HG03097 (cell line): Measurements from ENCODE around the gene FIBCD1.

Source experiments
- ATAC-seq: cut with Tn5 transposase; IDR thresholded peaks from one replicate; pipeline ENCODE4 v1.9.1; 2021; ENCODE audit not compliant: unreplicated experiment, low FRiP score

The FIBCD1 gene

GRCh38 chr9:130938184-130938651 is 829 bp downstream of the FIBCD1 start:
- ATAC-seq, result no peak

- ATAC-seq, result no peak
These were observed 1.6 kb downstream of the FIBCD1 start for GRCh38 chr9:130937146-130938076.

DNA sequence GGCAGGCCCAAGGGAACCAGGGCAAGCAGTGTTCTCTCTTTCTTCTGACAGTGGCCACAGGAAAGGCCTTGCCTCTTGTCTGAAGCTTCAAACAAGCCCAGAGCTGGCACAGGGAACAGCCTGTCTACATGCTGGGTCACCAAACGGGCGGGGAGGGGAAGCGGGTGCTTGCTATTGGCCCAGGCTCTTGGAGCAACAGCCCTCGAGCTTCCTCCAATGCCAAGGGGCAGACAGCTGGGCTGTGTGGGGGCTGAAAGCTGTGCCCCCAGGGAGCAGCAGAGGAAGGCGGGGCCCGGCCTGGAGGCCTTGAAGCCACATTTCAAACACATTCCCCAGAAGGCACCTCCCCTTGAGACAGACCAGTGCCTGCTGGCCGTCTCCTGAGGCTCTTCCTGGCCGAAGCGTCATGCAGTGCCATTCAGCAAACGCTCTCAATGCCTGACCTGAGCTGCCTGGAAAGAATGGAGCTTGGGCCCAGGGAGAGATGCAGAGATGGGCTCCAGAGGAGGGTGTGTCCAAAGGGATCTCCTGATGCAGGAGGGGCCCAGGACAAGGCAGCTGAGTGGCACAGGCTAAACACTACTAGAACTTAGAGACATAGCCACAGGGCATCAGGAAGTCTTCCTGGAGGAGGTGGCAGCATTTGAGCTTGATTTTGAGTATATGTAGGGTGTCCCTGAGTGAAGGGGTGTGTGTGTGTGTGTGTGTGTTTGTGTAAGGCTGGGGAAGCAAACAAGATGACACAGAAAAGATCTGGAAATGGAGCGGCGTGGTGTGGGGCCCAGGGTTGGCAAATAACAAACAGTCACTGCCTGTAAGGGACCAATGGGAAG is 2.5 kb downstream of the FIBCD1 start:
- ATAC-seq, result no peak

DNA sequence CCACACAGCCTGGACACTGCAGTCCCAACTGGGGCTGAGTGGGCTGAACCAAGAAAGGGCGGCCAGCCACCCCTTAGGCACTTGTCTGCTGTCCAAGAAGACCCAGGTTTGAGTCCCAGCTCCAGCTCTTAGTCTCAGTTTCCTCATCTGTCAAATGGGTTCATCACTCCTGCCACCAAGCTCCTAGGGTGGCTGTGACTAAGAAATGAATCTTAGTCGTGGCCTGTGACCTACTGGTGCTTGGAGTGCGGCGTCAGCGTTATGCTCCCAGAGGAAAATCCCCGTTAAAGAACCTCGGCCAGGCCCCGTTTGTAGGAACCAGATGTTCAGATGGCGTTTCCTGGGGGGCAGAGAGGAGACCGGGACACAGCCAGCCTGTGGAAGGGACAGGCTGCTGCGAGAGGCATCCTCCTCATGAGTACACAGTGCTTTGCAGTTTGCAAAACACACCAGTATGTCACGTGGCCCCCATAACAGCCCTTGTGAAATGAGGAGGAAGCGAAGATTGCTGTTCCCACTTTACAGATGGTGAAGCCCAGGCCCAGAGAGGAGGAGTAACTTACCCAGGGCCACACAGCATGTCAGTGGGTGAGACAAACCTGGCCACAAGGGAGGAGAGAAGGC is 3.3 kb downstream of the FIBCD1 start:
- ATAC-seq, result no peak

- ATAC-seq, result no peak
These were observed 4.1 kb downstream of the FIBCD1 start for GRCh38 chr9:130934702-130935647.

- ATAC-seq, result no peak
These were observed 4.8 kb downstream of the FIBCD1 start for GRCh38 chr9:130934246-130934645.

DNA sequence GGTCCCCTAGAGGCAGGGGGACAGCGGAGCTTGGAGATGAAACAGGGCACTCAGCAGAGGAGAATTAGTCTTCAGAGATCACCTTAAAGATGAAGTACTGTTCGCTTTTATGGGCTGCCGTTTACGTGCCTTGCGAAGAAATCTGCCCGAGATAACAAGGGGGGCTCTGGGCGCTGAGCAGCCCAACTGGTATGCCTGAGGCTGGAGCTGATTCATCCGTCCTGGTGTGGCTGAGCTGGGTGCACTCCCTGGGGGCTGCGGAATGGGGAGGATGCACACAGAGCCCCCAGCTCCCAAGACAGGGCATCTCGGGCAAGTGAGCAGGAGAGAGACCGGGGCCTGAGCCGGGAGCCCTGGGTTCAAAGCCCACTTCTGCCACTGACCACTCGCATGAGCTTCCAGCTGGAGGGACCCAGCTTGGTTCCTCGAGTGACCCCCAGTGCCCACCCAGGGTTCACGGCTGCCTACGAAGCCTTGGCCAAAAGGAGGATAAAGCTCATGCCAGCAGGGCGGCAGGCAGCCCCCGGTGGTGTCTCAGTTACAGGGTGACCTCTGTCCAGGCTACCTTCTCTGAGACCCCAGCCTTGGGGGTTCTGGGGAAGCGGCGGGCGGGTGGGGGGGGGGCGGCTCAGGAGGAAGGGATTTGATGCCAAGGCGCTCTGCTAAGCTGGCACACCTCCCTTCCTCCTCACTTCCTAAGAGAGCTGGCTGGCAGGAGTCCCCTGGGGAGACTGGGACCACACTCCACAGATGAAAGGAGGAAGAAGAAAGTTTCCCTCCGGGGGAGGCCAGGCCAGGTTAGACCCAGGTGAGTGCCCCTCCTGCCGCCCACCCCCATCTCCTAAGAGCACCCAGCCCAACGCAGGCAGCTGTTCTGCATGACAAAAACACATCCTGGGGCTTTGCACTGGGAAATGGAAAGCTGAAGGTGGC is 5.7 kb downstream of the FIBCD1 start:
- no peak for ATAC-seq

- ATAC-seq, result no peak
These were observed 6.6 kb downstream of the FIBCD1 start for GRCh38 chr9:130932255-130933079.

GRCh38 chr9:130931508-130932254 is 7.4 kb downstream of the FIBCD1 start:
- ATAC-seq, result no peak

DNA sequence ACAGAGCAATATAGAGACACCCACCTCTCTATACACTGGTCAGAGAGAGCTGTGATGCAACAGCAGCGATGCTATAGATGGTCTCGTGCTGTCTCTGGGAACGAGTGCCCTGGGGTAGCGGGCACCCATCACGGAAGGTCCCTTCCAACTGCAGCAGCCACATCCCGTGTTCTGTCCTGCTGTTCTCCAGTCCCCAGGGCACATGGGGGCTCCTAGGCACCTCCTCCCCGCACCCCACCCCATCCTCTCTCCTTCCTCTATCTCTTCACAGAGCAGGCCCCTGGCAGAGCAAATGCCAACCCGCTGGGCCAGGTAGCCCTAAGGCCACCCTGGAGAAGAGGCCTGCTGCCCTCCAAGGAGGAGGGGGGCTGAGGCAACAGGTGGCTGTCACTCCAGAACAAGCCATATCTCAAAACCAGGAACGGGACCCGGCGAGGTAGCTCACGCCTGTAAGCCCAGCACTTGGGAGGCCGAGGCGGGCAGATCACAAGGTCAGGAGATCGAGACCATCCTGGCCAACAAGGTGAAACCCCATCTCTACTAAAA is 8.2 kb downstream of the FIBCD1 start:
- no peak for ATAC-seq

GRCh38 chr9:130930132-130930803 is 8.8 kb downstream of the FIBCD1 start:
- ATAC-seq, result no peak

GRCh38 chr9:130929571-130930038 is 9.4 kb downstream of the FIBCD1 start:
- ATAC-seq, result no peak

DNA sequence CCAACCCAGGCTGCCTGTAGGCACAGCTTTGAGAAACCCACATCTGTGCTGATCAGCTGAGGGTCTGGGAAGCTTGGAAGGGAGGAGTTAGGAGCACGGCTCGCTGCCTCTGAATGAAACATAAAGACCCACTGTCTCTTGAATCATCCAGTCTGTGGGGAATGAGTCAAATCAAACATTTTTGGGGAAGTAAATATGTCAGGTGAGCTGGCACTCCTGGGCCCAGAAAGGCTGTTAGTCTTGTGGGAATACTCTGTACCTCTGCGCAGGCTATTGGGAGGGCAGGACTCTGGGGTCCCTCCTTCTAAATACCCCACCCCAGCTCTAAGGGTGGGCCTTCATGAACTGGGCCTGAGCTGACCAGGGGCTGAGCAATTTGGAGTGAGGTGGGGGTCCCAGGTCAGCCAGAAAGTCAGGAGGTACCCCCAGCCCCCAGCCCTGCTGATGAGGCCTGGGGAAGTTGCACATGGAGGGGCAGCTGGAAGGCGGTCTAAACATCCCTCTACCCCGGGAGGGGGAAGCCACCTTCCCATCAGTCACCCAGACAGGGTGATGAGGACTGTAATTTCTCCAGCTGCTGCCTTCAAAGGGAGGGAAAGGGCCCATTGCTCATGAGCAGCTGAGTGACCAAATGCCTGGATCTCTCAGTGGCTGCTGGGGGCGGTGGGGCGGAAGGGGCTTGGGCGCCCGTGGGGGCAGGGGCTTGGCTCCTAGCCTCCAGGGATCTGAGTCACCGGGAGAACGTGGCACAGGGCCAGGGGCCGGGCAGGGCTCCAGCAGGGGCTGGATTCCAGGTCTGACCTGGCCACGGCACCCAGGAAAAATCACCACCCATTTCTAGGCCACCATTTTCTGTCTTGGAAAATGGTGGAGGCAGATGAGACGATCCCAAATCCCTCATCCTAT is 10.8 kb downstream of the FIBCD1 start:
- no peak for ATAC-seq

GRCh38 chr9:130927338-130927737 is 11.7 kb downstream of the FIBCD1 start:
- ATAC-seq, result no peak

GRCh38 chr9:130925050-130925678 is 13.9 kb downstream of the FIBCD1 start:
- no peak for ATAC-seq
